ENCODE results near the gene CEP112.

GRCh38 chr17:65892912-65893377, 299.0 kb downstream of the CEP112 start:
- TF ChIP-seq CTCF (IDR thresholded peaks at IDR 0.05) (no peak), EZH2 (IDR thresholded peaks at IDR 0.05) (no peak), EZH2phosphoT487 (IDR thresholded peaks at IDR 0.05) (no peak)

Measured in neural progenitor cell (in vitro differentiated cells).